Activated CD4-positive, alpha-beta memory T cell treated with anti-CD3 and anti-CD28 coated beads for 36 hours (primary cell): ENCODE measurements around the gene SLC45A2. TPM values are rescaled to one million over a fixed set of nuclear protein-coding genes. Genes with fewer than 3 reads are reported as not detected.
"Not testable (repeated sequence)": the region's sequence is repeated elsewhere in the genome, so short reads cannot be mapped to it uniquely, and the experiment has no call there.

Source experiments
- CTCF ChIA-PET: fragments of 350-600 bp; sonication (Branson Sonifier 250); formaldehyde crosslinking; loops from one replicate; lab custom pipeline; 2021; ENCODE audit warnings: antibody characterized with exemption, inconsistent platforms; lab: Charles Lee
- POLR2A ChIA-PET: fragments of 350-600 bp; sonication (Branson Sonifier 250); formaldehyde crosslinking; loops from one replicate; lab custom pipeline; 2021; ENCODE audit warnings: antibody characterized with exemption; lab: Charles Lee
- DNase-seq: peaks from one replicate; pipeline ENCODE4 v3.0.0-alpha.2; 2020
- H3K27ac Mint-ChIP-seq: one replicate; pipeline ENCODE4 v1.8.0; 2021; ENCODE audit warnings: mixed read lengths
- H3K27me3 Mint-ChIP-seq: one replicate; pipeline ENCODE4 v1.8.0; 2021; ENCODE audit warnings: mixed read lengths
- H3K36me3 Mint-ChIP-seq: one replicate; pipeline ENCODE4 v1.8.0; 2021; ENCODE audit warnings: mixed read lengths
- H3K4me1 Mint-ChIP-seq: one replicate; pipeline ENCODE4 v1.8.0; 2021; ENCODE audit warnings: low read depth, mixed read lengths
- H3K4me3 Mint-ChIP-seq: one replicate; pipeline ENCODE4 v1.8.0; 2021; ENCODE audit warnings: mild to moderate bottlenecking, mixed read lengths
- H3K9me3 Mint-ChIP-seq: one replicate; pipeline ENCODE4 v1.8.0; 2021; ENCODE audit warnings: mixed read lengths
- intact Hi-C: fragments of 100-400 bp; cut with micrococcal nuclease; formaldehyde crosslinking; loops from one replicate; pipeline ENCODE4 v1.15.1; 2023
- total RNA-seq, 2 experiments: library from RNA; stranded (reverse); gene quantifications; one replicate each; pipeline ENCODE4 v1.2.3, GENCODE V29; 2021

Gene SLC45A2
- total RNA-seq, 2 experiments from 2014 or later, result not detected

DNA sequence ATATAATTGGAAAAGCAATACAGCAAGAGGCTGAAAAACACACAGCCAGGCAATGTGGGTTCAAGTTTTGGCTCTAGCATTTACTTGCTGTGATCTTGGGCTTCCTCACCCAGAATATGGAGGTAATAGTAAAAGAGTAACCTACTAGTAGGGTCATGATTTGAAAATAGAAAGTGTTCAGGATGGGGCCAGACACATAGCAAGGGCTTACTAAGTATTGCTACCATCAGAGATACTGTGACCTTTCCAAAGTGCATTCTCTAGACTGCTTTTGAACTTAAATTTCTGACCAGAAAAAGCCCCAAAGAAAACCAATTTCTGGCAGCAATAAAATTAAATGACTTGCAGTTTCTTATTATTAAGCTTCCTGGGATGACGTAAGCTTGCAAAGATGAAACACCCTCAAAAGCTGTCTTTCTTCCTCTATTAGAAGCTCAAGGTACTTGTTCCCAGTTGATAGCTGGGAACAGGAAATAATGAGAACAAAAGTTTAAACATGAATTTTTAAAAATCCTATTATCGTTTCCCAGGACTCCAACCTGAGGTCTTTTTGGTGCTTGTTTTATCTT, 20.3 kb downstream of the SLC45A2 start:
- no peak for DNase-seq
- Mint-ChIP-seq H3K4me3 (no peak overlapping the region), H3K27ac (no peak overlapping the region), H3K27me3 (peaks cover 5% of the 10 kb centered on the region), H3K4me1 (peaks cover 10% of the 10 kb centered on the region), H3K36me3 (no peaks in the 10 kb centered on the region), H3K9me3 (no peaks in the 10 kb centered on the region)
- intact Hi-C loops, result no loop called here
- POLR2A ChIA-PET, result no interaction called here
- CTCF ChIA-PET, result interaction anchor here (1.9 kb wide), 1 partner anchor 501 kb away, joined by 4 read pairs; no protein-coding TSS in a partner anchor

- Mint-ChIP-seq H3K27ac (no peak overlapping the region), H3K27me3 (peaks cover 6% of the 10 kb centered on the region), H3K36me3 (no peaks in the 10 kb centered on the region), H3K4me3 (no peak overlapping the region), H3K4me1 (no peaks in the 10 kb centered on the region), H3K9me3 (peaks cover 4% of the 10 kb centered on the region)
- intact Hi-C loops, result no loop called here
- no peak for DNase-seq
- ChIA-PET POLR2A (no interaction called here), CTCF (interaction anchor here (0.7 kb wide), 1 partner anchor 23 kb away, joined by 3 read pairs; no protein-coding TSS in a partner anchor)
Observed at GRCh38 chr5:33958176-33958575, 26.3 kb downstream of the SLC45A2 start.

GRCh38 chr5:33957577-33958150, 26.8 kb downstream of the SLC45A2 start:
- Mint-ChIP-seq H3K9me3 (peaks cover 4% of the 10 kb centered on the region), H3K27me3 (peaks cover 6% of the 10 kb centered on the region), H3K4me3 (no peak overlapping the region), H3K36me3 (no peaks in the 10 kb centered on the region), H3K27ac (no peak overlapping the region), H3K4me1 (no peaks in the 10 kb centered on the region)
- ChIA-PET CTCF (interaction anchor here (0.7 kb wide), 1 partner anchor 23 kb away, joined by 3 read pairs; no protein-coding TSS in a partner anchor), POLR2A (no interaction called here)
- intact Hi-C loops, result no loop called here
- DNase-seq, result no peak

DNA sequence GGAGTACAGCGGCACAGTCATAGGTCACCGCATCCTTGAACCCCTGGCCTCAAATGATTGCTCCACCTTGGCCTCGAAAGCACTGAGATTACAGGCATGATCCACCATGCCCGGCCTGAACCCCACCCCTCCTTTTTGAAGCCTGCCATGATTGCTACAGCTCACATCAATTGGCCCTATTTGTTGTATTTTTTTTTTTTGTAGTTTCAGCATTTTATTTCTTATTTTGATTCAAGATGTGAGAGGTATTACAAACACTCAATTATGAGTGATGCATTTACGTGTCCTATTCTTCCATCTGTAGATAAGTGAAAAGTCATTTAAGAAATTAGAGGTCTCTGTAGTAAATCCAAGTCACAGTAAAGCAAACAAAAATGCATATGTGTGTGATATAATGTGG, 32.3 kb downstream of the SLC45A2 start:
- H3K9me3 Mint-ChIP-seq, CTCF ChIA-PET, DNase-seq, H3K36me3 Mint-ChIP-seq, H3K4me3 Mint-ChIP-seq, H3K4me1 Mint-ChIP-seq, POLR2A ChIA-PET, H3K27me3 Mint-ChIP-seq, intact Hi-C loops, H3K27ac Mint-ChIP-seq: not testable (repeated sequence)

GRCh38 chr5:33944543-33945132, 39.9 kb downstream of the SLC45A2 start:
- Mint-ChIP-seq H3K36me3 (no peaks in the 10 kb centered on the region), H3K9me3 (no peaks in the 10 kb centered on the region), H3K4me3 (no peak overlapping the region), H3K4me1 (no peaks in the 10 kb centered on the region), H3K27me3 (peaks cover 20% of the 10 kb centered on the region), H3K27ac (no peak overlapping the region)
- ChIA-PET POLR2A (no interaction called here), CTCF (no interaction called here)
- intact Hi-C loops, result no loop called here
- DNase-seq, result no peak

GRCh38 chr5:33941090-33941489, 43.4 kb downstream of the SLC45A2 start:
- ChIA-PET POLR2A (no interaction called here), CTCF (interaction anchor here (0.6 kb wide), 1 partner anchor 54 kb away, joined by 3 read pairs; no protein-coding TSS in a partner anchor)
- intact Hi-C loops, result no loop called here
- H3K36me3 Mint-ChIP-seq, result no peaks in the 10 kb centered on the region
- H3K9me3 Mint-ChIP-seq, result no peaks in the 10 kb centered on the region
- no peak overlapping the region for H3K4me3 Mint-ChIP-seq
- H3K27ac Mint-ChIP-seq, result no peak overlapping the region
- peaks cover 46% of the 10 kb centered on the region for H3K27me3 Mint-ChIP-seq
- no peak for DNase-seq
- H3K4me1 Mint-ChIP-seq, result peaks cover 2% of the 10 kb centered on the region

- H3K4me3 Mint-ChIP-seq, result no peak overlapping the region
- intact Hi-C loops, result no loop called here
- H3K36me3 Mint-ChIP-seq, result no peaks in the 10 kb centered on the region
- H3K9me3 Mint-ChIP-seq, result no peaks in the 10 kb centered on the region
- no peak for DNase-seq
- CTCF ChIA-PET, result interaction anchor here (1.4 kb wide), 1 partner anchor 504 kb away, joined by 3 read pairs; no protein-coding TSS in a partner anchor
- peaks cover 53% of the 10 kb centered on the region for H3K27me3 Mint-ChIP-seq
- POLR2A ChIA-PET, result no interaction called here
- peaks cover 2% of the 10 kb centered on the region for H3K4me1 Mint-ChIP-seq
- H3K27ac Mint-ChIP-seq, result no peak overlapping the region
Observed at GRCh38 chr5:33939556-33940262, 44.8 kb downstream of the SLC45A2 start.

DNA sequence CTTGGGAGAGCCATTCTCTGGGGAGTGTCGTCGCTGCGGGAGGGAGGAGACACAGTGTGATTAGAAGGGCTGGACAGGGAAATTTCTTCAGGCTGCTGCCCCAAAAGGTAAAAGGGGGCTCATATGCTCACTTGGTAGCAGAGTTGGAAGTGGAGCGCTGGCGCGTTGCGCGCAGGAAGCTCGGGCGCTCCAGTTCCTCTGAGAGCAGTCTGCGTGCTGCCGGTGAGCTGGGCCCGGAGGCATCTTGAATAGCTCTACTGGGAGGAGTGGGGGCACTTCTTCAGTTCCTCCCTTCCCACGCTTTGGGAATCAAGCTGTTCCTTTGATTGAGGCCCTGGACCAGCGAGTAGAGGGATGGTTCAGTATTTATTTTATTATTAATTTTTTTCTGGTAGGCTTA, 45.6 kb downstream of the SLC45A2 start:
- Mint-ChIP-seq H3K27ac (no peak overlapping the region), H3K27me3 (peaks cover 53% of the 10 kb centered on the region), H3K4me1 (peaks cover 2% of the 10 kb centered on the region), H3K4me3 (no peak overlapping the region), H3K36me3 (no peaks in the 10 kb centered on the region), H3K9me3 (no peaks in the 10 kb centered on the region)
- POLR2A ChIA-PET, result no interaction called here
- no peak for DNase-seq
- CTCF ChIA-PET, result no interaction called here
- intact Hi-C loops, result no loop called here

GRCh38 chr5:33938507-33938796, 46.0 kb downstream of the SLC45A2 start:
- peaks cover 53% of the 10 kb centered on the region for H3K27me3 Mint-ChIP-seq
- ChIA-PET CTCF (no interaction called here), POLR2A (no interaction called here)
- H3K27ac Mint-ChIP-seq, result no peak overlapping the region
- no peak overlapping the region for H3K4me3 Mint-ChIP-seq
- no peak for DNase-seq
- no peaks in the 10 kb centered on the region for H3K9me3 Mint-ChIP-seq
- H3K36me3 Mint-ChIP-seq, result no peaks in the 10 kb centered on the region
- intact Hi-C loops, result no loop called here
- H3K4me1 Mint-ChIP-seq, result peaks cover 2% of the 10 kb centered on the region

- Mint-ChIP-seq H3K9me3 (no peaks in the 10 kb centered on the region), H3K27me3 (peaks cover 51% of the 10 kb centered on the region), H3K4me3 (no peak overlapping the region), H3K27ac (no peak overlapping the region), H3K4me1 (peaks cover 2% of the 10 kb centered on the region), H3K36me3 (no peaks in the 10 kb centered on the region)
- no peak for DNase-seq
- CTCF ChIA-PET, result no interaction called here
- intact Hi-C loops, result no loop called here
- POLR2A ChIA-PET, result no interaction called here
Observed at GRCh38 chr5:33937707-33938506, 46.6 kb downstream of the SLC45A2 start.

DNA sequence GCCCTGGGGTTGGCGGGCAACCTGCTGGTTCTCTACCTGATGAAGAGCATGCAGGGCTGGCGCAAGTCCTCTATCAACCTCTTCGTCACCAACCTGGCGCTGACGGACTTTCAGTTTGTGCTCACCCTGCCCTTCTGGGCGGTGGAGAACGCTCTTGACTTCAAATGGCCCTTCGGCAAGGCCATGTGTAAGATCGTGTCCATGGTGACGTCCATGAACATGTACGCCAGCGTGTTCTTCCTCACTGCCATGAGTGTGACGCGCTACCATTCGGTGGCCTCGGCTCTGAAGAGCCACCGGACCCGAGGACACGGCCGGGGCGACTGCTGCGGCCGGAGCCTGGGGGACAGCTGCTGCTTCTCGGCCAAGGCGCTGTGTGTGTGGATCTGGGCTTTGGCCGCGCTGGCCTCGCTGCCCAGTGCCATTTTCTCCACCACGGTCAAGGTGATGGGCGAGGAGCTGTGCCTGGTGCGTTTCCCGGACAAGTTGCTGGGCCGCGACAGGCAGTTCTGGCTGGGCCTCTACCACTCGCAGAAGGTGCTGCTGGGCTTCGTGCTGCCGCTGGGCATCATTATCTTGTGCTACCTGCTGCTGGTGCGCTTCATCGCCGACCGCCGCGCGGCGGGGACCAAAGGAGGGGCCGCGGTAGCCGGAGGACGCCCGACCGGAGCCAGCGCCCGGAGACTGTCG, 47.3 kb downstream of the SLC45A2 start:
- no peak for DNase-seq
- Mint-ChIP-seq H3K4me1 (peaks cover 2% of the 10 kb centered on the region), H3K27ac (no peak overlapping the region), H3K27me3 (peaks cover 47% of the 10 kb centered on the region), H3K36me3 (no peaks in the 10 kb centered on the region), H3K9me3 (no peaks in the 10 kb centered on the region), H3K4me3 (no peak overlapping the region)
- intact Hi-C loops, result no loop called here
- POLR2A ChIA-PET, result no interaction called here
- CTCF ChIA-PET, result no interaction called here
